Stimulated activated CD8-positive, alpha-beta memory T cell treated with anti-CD3 and anti-CD28 coated beads, Interleukin-12 subunit alpha, Interleukin-12 subunit beta, amount 100 ng/mL, for 4 hours (primary cell): ENCODE results near the gene TGIF1.

Experiments used
- DNase-seq: peaks from one replicate; pipeline ENCODE4 v3.0.0-alpha.2; 2020; ENCODE audit warnings: low read depth

Gene TGIF1

GRCh38 chr18:3434685-3435084 lies 15.3 kb upstream of the TGIF1 start:
- no peak for DNase-seq

- no peak for DNase-seq
Measured at GRCh38 chr18:3440341-3440740, 9.6 kb upstream of the TGIF1 start.

- DNase-seq = no peak
Measured at GRCh38 chr18:3441290-3441689, 8.7 kb upstream of the TGIF1 start.

GRCh38 chr18:3442919-3443318 lies 7.1 kb upstream of the TGIF1 start:
- DNase-seq = no peak

GRCh38 chr18:3444296-3444695 lies 5.7 kb upstream of the TGIF1 start:
- DNase-seq = no peak

- DNase-seq = no peak
Measured at GRCh38 chr18:3444954-3445353, 5.0 kb upstream of the TGIF1 start.

- DNase-seq = peak; percentile 7
Measured at GRCh38 chr18:3447068-3447894, 2.7 kb upstream of the TGIF1 start.

- DNase-seq = peak; percentile 63
Measured at GRCh38 chr18:3447895-3448837, 1.8 kb upstream of the TGIF1 start.

GRCh38 chr18:3448838-3449511 lies 997 bp upstream of the TGIF1 start:
- DNase-seq = peak; percentile 73

- no peak for DNase-seq
Measured at GRCh38 chr18:3449512-3450011, 410 bp upstream of the TGIF1 start.

GRCh38 chr18:3450799-3451182 lies 819 bp downstream of the TGIF1 start:
- DNase-seq = no peak

- peak; percentile 79 for DNase-seq
Measured at GRCh38 chr18:3451183-3451988, 1.4 kb downstream of the TGIF1 start.

- DNase-seq = no peak
Measured at GRCh38 chr18:3451989-3452749, 2.2 kb downstream of the TGIF1 start.

GRCh38 chr18:3452750-3453539 lies 3.0 kb downstream of the TGIF1 start:
- no peak for DNase-seq

- no peak for DNase-seq
Measured at GRCh38 chr18:3453540-3454364, 3.8 kb downstream of the TGIF1 start.

GRCh38 chr18:3454365-3455089 lies 4.6 kb downstream of the TGIF1 start:
- DNase-seq = no peak

- no peak for DNase-seq
Measured at GRCh38 chr18:3455090-3455635, 5.2 kb downstream of the TGIF1 start.
